GM06990 (cell line): ENCODE data around the gene DENND1A.

Source experiments
- DNase-seq: peaks from one replicate; pipeline ENCODE4 v3.0.0-alpha.2; 2011; ENCODE audit not compliant: insufficient read length; ENCODE audit errors: extremely low read depth
- H3K27me3 ChIP-seq: replicated peaks from 2 replicates; pipeline ENCODE4 v1.6.0; 2011; ENCODE audit warnings: low read length; ENCODE audit not compliant: control insufficient read depth, insufficient read depth
- H3K36me3 ChIP-seq: 2 replicates; pipeline ENCODE4 v1.5.1; 2011; ENCODE audit warnings: low read length; ENCODE audit not compliant: control insufficient read depth, insufficient read depth
- H3K4me3 ChIP-seq: replicated peaks from 2 replicates; pipeline ENCODE4 v1.5.1; 2011; ENCODE audit warnings: low read depth, mild to moderate bottlenecking, control low read depth, low read length
- CTCF ChIP-seq: IDR thresholded peaks from 2 replicates; pipeline ENCODE4 v1.5.1; 2011; ENCODE audit warnings: low read length, control low read depth, mild to moderate bottlenecking, inconsistent platforms; ENCODE audit not compliant: insufficient read depth, poor library complexity, severe bottlenecking

Gene DENND1A

GRCh38 chr9:123620239-123620638, 309.7 kb downstream of the DENND1A start:
- no peak for DNase-seq
- TF ChIP-seq CTCF = no peak

GRCh38 chr9:123617952-123618678, 311.8 kb downstream of the DENND1A start:
- no peak overlapping the region for H3K4me3 ChIP-seq
- H3K36me3 ChIP-seq = peaks cover 1% of the 10 kb centered on the region; the same call in 1 of the 2 replicates
- TF ChIP-seq CTCF = no peak

More at GRCh38 chr9:123620239-123620638, 309.7 kb downstream of the DENND1A start:
- Histone ChIP-seq H3K27me3 (no peaks in the 10 kb centered on the region), H3K36me3 (peaks cover 1% of the 10 kb centered on the region), H3K4me3 (no peak overlapping the region)

GRCh38 chr9:123617286-123617685, 312.6 kb downstream of the DENND1A start:
- peaks cover 1% of the 10 kb centered on the region; the same call in 1 of the 2 replicates for H3K36me3 ChIP-seq
- no peak for TF ChIP-seq CTCF
- no peak for DNase-seq
- H3K4me3 ChIP-seq = no peak overlapping the region
- no peaks in the 10 kb centered on the region for H3K27me3 ChIP-seq

More at GRCh38 chr9:123617952-123618678, 311.8 kb downstream of the DENND1A start:
- DNase-seq = no peak
- H3K27me3 ChIP-seq = no peaks in the 10 kb centered on the region

GRCh38 chr9:123616707-123617106, 313.2 kb downstream of the DENND1A start:
- no peak for TF ChIP-seq CTCF
- DNase-seq = no peak
- Histone ChIP-seq H3K27me3 (no peaks in the 10 kb centered on the region), H3K36me3 (peaks cover 1% of the 10 kb centered on the region; the same call in 1 of the 2 replicates), H3K4me3 (no peak overlapping the region)

- no peak for TF ChIP-seq CTCF
- Histone ChIP-seq H3K36me3 (peaks cover 1% of the 10 kb centered on the region; the same call in 1 of the 2 replicates), H3K4me3 (no peak overlapping the region), H3K27me3 (no peaks in the 10 kb centered on the region)
- no peak for DNase-seq
Measured at GRCh38 chr9:123615381-123615780, 314.5 kb downstream of the DENND1A start.
